HEK293 (cell line): ENCODE data around the gene EGR4.
A peak's percentile ranks its signal among the peaks of the same experiment; 100 is the strongest.

Source experiments
- CTCF ChIA-PET: fragments of 350-600 bp; formaldehyde crosslinking; extraction: SDS; loops from one replicate; lab custom pipeline; 2021; ENCODE audit warnings: antibody characterized with exemption; lab: Yijun Ruan, JAX
- POLR2A ChIA-PET: fragments of 300-600 bp; formaldehyde crosslinking; extraction: SDS; loops from one replicate; lab custom pipeline; 2020; ENCODE audit warnings: antibody characterized with exemption, inconsistent platforms; lab: Yijun Ruan, JAX
- H3K27ac ChIP-seq: fragments of 200-500 bp; sonication (Bioruptor generic); 2 replicates; pipeline ENCODE4 v1.5.1; 2014; ENCODE audit warnings: low read depth, low read length, control low read depth, inconsistent platforms; ENCODE audit errors: extremely low read depth
- H3K36me3 ChIP-seq, 2 experiments: fragments of 200-500 bp in 1 of 2; sonication (Bioruptor generic) in 1 of 2; 1 replicate in 1 of 2; 2 replicates in 1 of 2; pipeline ENCODE4 v1.5.1; 2014 to 2017; ENCODE audit warnings: inconsistent platforms in 2 of 2, low read length in 2 of 2; ENCODE audit not compliant: control insufficient read depth in 2 of 2, insufficient read depth in 1 of 2
- H3K4me1 ChIP-seq: fragments of 200-500 bp; sonication (Bioruptor generic); 2 replicates; pipeline ENCODE4 v1.5.1; 2014; ENCODE audit warnings: mild to moderate bottlenecking, low read length, inconsistent platforms; ENCODE audit not compliant: control insufficient read depth, insufficient read depth
- H3K4me3 ChIP-seq: 2 replicates; pipeline ENCODE4 v1.5.1; 2011; ENCODE audit warnings: low read depth, mild to moderate bottlenecking, control low read depth, low read length, moderate library complexity
- H3K9me3 ChIP-seq: fragments of 200-500 bp; sonication (Bioruptor generic); 2 replicates; pipeline ENCODE4 v1.5.1; 2014; ENCODE audit warnings: low read depth, low read length, inconsistent platforms; ENCODE audit not compliant: control insufficient read depth, insufficient read depth
- HOXD13 ChIP-seq: sonication (generic); formaldehyde crosslinking; IDR thresholded peaks from 2 replicates; pipeline ENCODE4 v1.8.0; 2022; ENCODE audit warnings: missing genetic modification reagents, borderline replicate concordance
- INSM2 ChIP-seq: fragments of 450-650 bp; formaldehyde crosslinking; IDR thresholded peaks from 2 replicates; pipeline ENCODE4 v1.5.1; 2016; ENCODE audit warnings: missing biosample characterization, missing genetic modification characterization
- KLF16 ChIP-seq: fragments of 450-650 bp; formaldehyde crosslinking; IDR thresholded peaks from 2 replicates; pipeline ENCODE4 v1.5.1; 2017; ENCODE audit warnings: missing biosample characterization, missing genetic modification characterization
- MEIS1 ChIP-seq: sonication (generic); formaldehyde crosslinking; IDR thresholded peaks from 2 replicates; pipeline ENCODE4 v1.8.1; 2022; ENCODE audit warnings: missing genetic modification reagents, mild to moderate bottlenecking, borderline replicate concordance
- OSR2 ChIP-seq: fragments of 450-650 bp; formaldehyde crosslinking; IDR thresholded peaks from 2 replicates; pipeline ENCODE4 v1.5.1; 2016; ENCODE audit warnings: missing biosample characterization, missing genetic modification characterization
- PATZ1 ChIP-seq: fragments of 450-650 bp; formaldehyde crosslinking; IDR thresholded peaks from 2 replicates; pipeline ENCODE4 v1.5.1; 2016; ENCODE audit warnings: missing biosample characterization, missing genetic modification characterization
- SP2 ChIP-seq: fragments of 450-650 bp; formaldehyde crosslinking; IDR thresholded peaks from 2 replicates; pipeline ENCODE4 v1.5.1; 2016; ENCODE audit warnings: missing biosample characterization, missing genetic modification characterization
- SP7 ChIP-seq: fragments of 450-650 bp; formaldehyde crosslinking; IDR thresholded peaks from 2 replicates; pipeline ENCODE4 v1.5.1; 2016; ENCODE audit warnings: missing biosample characterization, missing genetic modification characterization
- TSHZ1 ChIP-seq: fragments of 450-650 bp; formaldehyde crosslinking; IDR thresholded peaks from 2 replicates; pipeline ENCODE4 v1.5.1; 2016; ENCODE audit warnings: missing biosample characterization, missing genetic modification characterization, borderline replicate concordance
- ZIC2 ChIP-seq: fragments of 450-650 bp; formaldehyde crosslinking; IDR thresholded peaks from 2 replicates; pipeline ENCODE4 v1.5.1; 2016; ENCODE audit warnings: missing biosample characterization, missing genetic modification characterization
- ZNF121 ChIP-seq: fragments of 450-650 bp; formaldehyde crosslinking; IDR thresholded peaks from 2 replicates; pipeline ENCODE4 v1.5.1; 2016; ENCODE audit warnings: missing biosample characterization, missing genetic modification characterization
- ZNF133 ChIP-seq: fragments of 450-650 bp; formaldehyde crosslinking; IDR thresholded peaks from 2 replicates; pipeline ENCODE4 v1.5.1; 2016; ENCODE audit warnings: missing biosample characterization, missing genetic modification characterization
- ZNF146 ChIP-seq: fragments of 450-650 bp; formaldehyde crosslinking; IDR thresholded peaks from 2 replicates; pipeline ENCODE4 v1.5.1; 2016; ENCODE audit warnings: missing biosample characterization, missing genetic modification characterization
- ZNF211 ChIP-seq: fragments of 450-650 bp; formaldehyde crosslinking; IDR thresholded peaks from 2 replicates; pipeline ENCODE4 v1.5.1; 2016; ENCODE audit warnings: low read depth, missing biosample characterization, missing genetic modification characterization
- ZNF248 ChIP-seq: fragments of 450-650 bp; formaldehyde crosslinking; IDR thresholded peaks from 2 replicates; pipeline ENCODE4 v1.5.1; 2017; ENCODE audit warnings: missing biosample characterization, missing genetic modification characterization
- ZNF335 ChIP-seq: fragments of 450-650 bp; formaldehyde crosslinking; conservative IDR thresholded peaks from 2 replicates; pipeline ENCODE4 v1.5.1; 2016; ENCODE audit warnings: missing biosample characterization, missing genetic modification characterization
- ZNF366 ChIP-seq: fragments of 450-650 bp; formaldehyde crosslinking; conservative IDR thresholded peaks from 2 replicates; pipeline ENCODE4 v1.5.1; 2016; ENCODE audit warnings: missing biosample characterization, missing genetic modification characterization
- ZNF521 ChIP-seq: fragments of 450-650 bp; formaldehyde crosslinking; IDR thresholded peaks from 2 replicates; pipeline ENCODE4 v1.5.1; 2017; ENCODE audit warnings: missing biosample characterization, mild to moderate bottlenecking, missing genetic modification characterization
- ZNF571 ChIP-seq: fragments of 450-650 bp; formaldehyde crosslinking; IDR thresholded peaks from 2 replicates; pipeline ENCODE4 v1.5.0; 2017; ENCODE audit warnings: missing biosample characterization, missing genetic modification characterization
- ZNF645 ChIP-seq: fragments of 450-650 bp; formaldehyde crosslinking; IDR thresholded peaks from 2 replicates; pipeline ENCODE4; 2016; ENCODE audit warnings: missing biosample characterization, missing genetic modification characterization
- ZNF658 ChIP-seq: fragments of 450-650 bp; formaldehyde crosslinking; IDR thresholded peaks from 2 replicates; pipeline ENCODE4; 2016; ENCODE audit warnings: missing biosample characterization, missing genetic modification characterization
- ZSCAN30 ChIP-seq: fragments of 450-650 bp; IDR thresholded peaks from 2 replicates; pipeline ENCODE4 v1.5.1; 2018; ENCODE audit warnings: missing biosample characterization, mild to moderate bottlenecking, missing genetic modification characterization, moderate library complexity
- ZSCAN5A ChIP-seq: fragments of 450-650 bp; formaldehyde crosslinking; IDR thresholded peaks from 2 replicates; pipeline ENCODE4 v1.5.1; 2016; ENCODE audit warnings: missing biosample characterization, missing genetic modification characterization

EGR4 gene

GRCh38 chr2:73339201-73339600 lies 45.9 kb upstream of the EGR4 start:
- no peaks in the 10 kb centered on the region for H3K9me3 ChIP-seq
- H3K4me1 ChIP-seq, result no peaks in the 10 kb centered on the region
- CTCF ChIA-PET, result interaction anchor here (0.6 kb wide), 1 partner anchor 74 kb away, joined by 3 read pairs; no protein-coding TSS in a partner anchor
- no peak overlapping the region for H3K27ac ChIP-seq
- H3K4me3 ChIP-seq, result no peak overlapping the region
- no peak for TF ChIP-seq OSR2 (tag by site-specific recombination)
- no peak for TF ChIP-seq SP7 (tag by site-specific recombination)
- TF ChIP-seq ZNF521 (tag by site-specific recombination), result no peak
- TF ChIP-seq ZNF335 (tag by site-specific recombination), result 0 out of 2 replicates have a peak, but pooled peaks have one; percentile 26
- no peaks in the 10 kb centered on the region for H3K36me3 ChIP-seq
- POLR2A ChIA-PET, result no interaction called here

GRCh38 chr2:73337828-73338227 lies 44.5 kb upstream of the EGR4 start:
- CTCF ChIA-PET, result no interaction called here
- no peaks in the 10 kb centered on the region for H3K36me3 ChIP-seq
- TF ChIP-seq KLF16 (tag by site-specific recombination) (no peak), ZIC2 (tag by site-specific recombination) (no peak), PATZ1 (tag by site-specific recombination) (no peak), ZNF133 (tag by site-specific recombination) (no peak), TSHZ1 (tag by site-specific recombination) (no peak), ZNF248 (no peak), ZNF121 (tag by site-specific recombination) (no peak), MEIS1 (CRISPR knock-in tag) (no peak), ZNF658 (tag by site-specific recombination) (no peak), ZNF571 (no peak), ZNF366 (tag by site-specific recombination) (no peak), ZSCAN5A (no peak), SP2 (tag by site-specific recombination) (no peak), HOXD13 (CRISPR knock-in tag) (no peak), ZNF211 (tag by site-specific recombination) (no peak), INSM2 (tag by site-specific recombination) (no peak), ZNF645 (tag by site-specific recombination) (no peak), ZSCAN30 (tag by site-specific recombination) (no peak), ZNF146 (no peak)
- TF ChIP-seq, all 188 proteins: peak for 0
- H3K4me1 ChIP-seq, result no peaks in the 10 kb centered on the region
- POLR2A ChIA-PET, result no interaction called here
- no peak overlapping the region for H3K4me3 ChIP-seq
- H3K9me3 ChIP-seq, result no peaks in the 10 kb centered on the region
- H3K27ac ChIP-seq, result no peak overlapping the region
